CD14-positive monocyte (primary cell): Measurements from ENCODE around the gene PPP1R12B. TPM values are rescaled to one million over a fixed set of nuclear protein-coding genes. Genes with fewer than 3 reads are reported as not detected.

Experiments
- DNase-seq, 3 donors: peaks; one replicate each; pipeline ENCODE4 v3.0.0-alpha.2; 2011 to 2022
- H2AFZ ChIP-seq: 2 replicates; pipeline ENCODE4 v1.6.0; 2012; ENCODE audit warnings: mild to moderate bottlenecking, low read depth, low read length, inconsistent platforms; ENCODE audit not compliant: insufficient read depth, poor library complexity, severe bottlenecking
- H3K27ac ChIP-seq, 2 donors: 1 replicate in 1 of 2; 2 replicates in 1 of 2; pipeline ENCODE4 v1.5.1; 2012 to 2013; ENCODE audit warnings: low read length in 2 of 2, control low read depth in 1 of 2, inconsistent platforms in 1 of 2, low read depth in 1 of 2, mild to moderate bottlenecking in 1 of 2
- H3K27me3 ChIP-seq, 2 donors: one replicate each; pipeline versions ENCODE4 v1.6.0 to v1.6.1; 2011 to 2013; ENCODE audit warnings: low read length in 2 of 2; ENCODE audit not compliant: control insufficient read depth in 2 of 2, insufficient read depth in 2 of 2
- H3K36me3 ChIP-seq, 2 donors: replicated peaks in 1 of 2; 1 replicate in 1 of 2; 2 replicates in 1 of 2; pipeline versions ENCODE4 v1.5.1 to v1.6.1; 2012 to 2013; ENCODE audit warnings: low read length in 2 of 2, control low read depth in 1 of 2, inconsistent platforms in 1 of 2, mild to moderate bottlenecking in 1 of 2; ENCODE audit not compliant: insufficient read depth in 2 of 2, control insufficient read depth in 1 of 2
- H3K4me1 ChIP-seq, 2 donors: 1 replicate in 1 of 2; 2 replicates in 1 of 2; pipeline versions ENCODE4 v1.5.1 to v1.6.1; 2012 to 2013; ENCODE audit warnings: low read length in 2 of 2, control low read depth in 1 of 2, inconsistent platforms in 1 of 2, mild to moderate bottlenecking in 1 of 2, moderate library complexity in 1 of 2; ENCODE audit not compliant: insufficient read depth in 2 of 2, control insufficient read depth in 1 of 2
- H3K4me2 ChIP-seq: replicated peaks from 2 replicates; pipeline ENCODE3; 2012; ENCODE audit warnings: low read length, moderate library complexity, mild to moderate bottlenecking; ENCODE audit not compliant: poor library complexity, severe bottlenecking; ENCODE audit errors: extremely low read depth
- H3K4me3 ChIP-seq, 3 experiments: fragments of 200-600 bp in 1 of 3; sonication (generic) in 1 of 3; replicated peaks in 1 of 3; 1 replicate in 2 of 3; 2 replicates in 1 of 3; pipeline ENCODE4 v1.5.1; 2011 to 2013; ENCODE audit warnings: low read length in 3 of 3, mild to moderate bottlenecking in 3 of 3, control low read depth in 2 of 3, low read depth in 2 of 3, inconsistent platforms in 1 of 3, moderate library complexity in 1 of 3
- H3K79me2 ChIP-seq: 2 replicates; pipeline ENCODE4 v1.6.0; 2012; ENCODE audit warnings: mild to moderate bottlenecking, control low read depth, inconsistent platforms, low read length, moderate library complexity; ENCODE audit not compliant: insufficient read depth
- H3K9ac ChIP-seq: 2 replicates; pipeline ENCODE4 v1.6.0; 2017; ENCODE audit warnings: low read length, mild to moderate bottlenecking; ENCODE audit not compliant: insufficient read depth, poor library complexity, severe bottlenecking
- H3K9me3 ChIP-seq, 2 donors: replicated peaks in 1 of 2; 1 replicate in 1 of 2; 2 replicates in 1 of 2; pipeline versions ENCODE4 v1.5.1 to v1.6.1; 2012 to 2013; ENCODE audit warnings: low read length in 2 of 2, control low read depth in 1 of 2; ENCODE audit not compliant: control insufficient read depth in 1 of 2, insufficient read depth in 1 of 2
- H4K20me1 ChIP-seq: 2 replicates; pipeline ENCODE4 v1.6.0; 2012; ENCODE audit warnings: mild to moderate bottlenecking, low read length, control low read depth, moderate library complexity; ENCODE audit not compliant: insufficient read depth
- H3K27ac Mint-ChIP-seq, 7 donors: one replicate each; pipeline ENCODE4 v1.8.0; 2020; ENCODE audit warnings: mild to moderate bottlenecking in 7 of 7, mixed read lengths in 7 of 7, moderate library complexity in 6 of 7, inconsistent platforms in 2 of 7
- H3K27me3 Mint-ChIP-seq, 3 donors: one replicate each; pipeline ENCODE4 v1.8.0; 2021 to 2022; ENCODE audit warnings: low read depth in 3 of 3, mild to moderate bottlenecking in 3 of 3, mixed read lengths in 3 of 3, moderate library complexity in 3 of 3, inconsistent platforms in 1 of 3
- H3K36me3 Mint-ChIP-seq, 2 donors: one replicate each; pipeline ENCODE4 v1.8.0; 2020; ENCODE audit warnings: mixed read lengths in 2 of 2, inconsistent platforms in 1 of 2, mild to moderate bottlenecking in 1 of 2
- H3K4me1 Mint-ChIP-seq: one replicate; pipeline ENCODE4 v1.8.0; 2020; ENCODE audit warnings: mild to moderate bottlenecking, mixed read lengths
- H3K4me3 Mint-ChIP-seq, 2 donors: one replicate each; pipeline ENCODE4 v1.8.0; 2020; ENCODE audit warnings: mild to moderate bottlenecking in 2 of 2, mixed read lengths in 2 of 2, moderate library complexity in 1 of 2
- H3K9me3 Mint-ChIP-seq, 7 donors: one replicate each; pipeline ENCODE4 v1.8.0; 2020 to 2022; ENCODE audit warnings: mixed read lengths in 7 of 7, mild to moderate bottlenecking in 6 of 7, moderate library complexity in 6 of 7, inconsistent platforms in 2 of 7
- WGBS: methylation state at CpG from one replicate; pipeline ENCODE4 v1.1.5; 2013; ENCODE audit warnings: missing lambda C conversion rate; ENCODE audit not compliant: insufficient coverage; 5-methylcytosine and 5-hydroxymethylcytosine counted together
- intact Hi-C, 2 donors: fragments of 100-400 bp; cut with micrococcal nuclease; formaldehyde crosslinking; loops; one replicate each; pipeline versions ENCODE4 v1.15.0 to v1.15.1; 2023
- polyA plus RNA-seq, 3 donors: library from polyadenylated mRNA; depleted of rRNA in 1 of 3; unstranded in 2 of 3; stranded (reverse) in 1 of 3; fragments of 300-500 nt in 2 of 3; fragments of >200 nt in 1 of 3; fragmentation: Illumina TruSeq in 2 of 3; gene quantifications; 1 replicate in 2 of 3; 2 replicates in 1 of 3; pipeline ENCODE4 v1.2.3, GENCODE V29; 2012 to 2021
- TF ChIP-seq, protein P1 (sequence below): fragments of 200-600 bp; IDR thresholded peaks from one replicate; pipeline ENCODE4 v1.8.0; 2022; ENCODE audit warnings: antibody characterized with exemption, mild to moderate bottlenecking

PPP1R12B gene
- polyA plus RNA-seq, 3 donors: 1.3 to 12.2 (median 1.7) TPM

DNA sequence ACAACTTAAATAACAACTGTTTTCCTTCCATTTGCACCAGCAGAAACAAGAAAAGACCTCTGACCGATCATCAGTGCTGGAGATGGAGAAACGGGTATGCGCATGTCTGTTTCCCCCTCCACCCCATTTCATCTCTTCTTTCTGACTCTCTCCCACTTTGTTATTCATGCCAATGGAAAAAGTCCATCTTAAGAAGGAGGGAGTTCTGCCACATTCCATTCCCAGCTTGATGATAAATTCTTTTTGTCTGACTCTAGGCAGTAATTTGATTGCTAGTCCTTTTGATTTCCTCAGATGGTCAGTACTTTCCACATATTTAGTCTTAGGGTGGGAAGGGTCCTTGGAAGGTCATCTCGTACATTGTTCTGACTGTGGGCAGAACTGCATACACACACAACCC is 219.2 kb downstream of the PPP1R12B start:
- H3K4me1 ChIP-seq: no peaks in the 10 kb centered on the region
- H3K79me2 ChIP-seq: no peaks in the 10 kb centered on the region
- Mint-ChIP-seq H3K4me1 (no peaks in the 10 kb centered on the region), H3K9me3 (peaks cover 0 to 2% (median 0%) of the 10 kb centered on the region in 7 donors), H3K36me3 (peaks cover 83 to 85% of the 10 kb centered on the region in 2 donors), H3K4me3 (no peak overlapping the region), H3K27me3 (peaks cover 4 to 26% (median 12%) of the 10 kb centered on the region in 3 donors), H3K27ac (no peak overlapping the region)
- no peaks in the 10 kb centered on the region for H3K9me3 ChIP-seq
- no peak overlapping the region for H2AFZ ChIP-seq
- H4K20me1 ChIP-seq: peaks cover 19% of the 10 kb centered on the region
- H3K27me3 ChIP-seq: peaks cover 0 to 3% of the 10 kb centered on the region in 2 donors
- H3K4me3 ChIP-seq: no peak overlapping the region
- DNase-seq: no peak
- TF ChIP-seq, protein P1, sequence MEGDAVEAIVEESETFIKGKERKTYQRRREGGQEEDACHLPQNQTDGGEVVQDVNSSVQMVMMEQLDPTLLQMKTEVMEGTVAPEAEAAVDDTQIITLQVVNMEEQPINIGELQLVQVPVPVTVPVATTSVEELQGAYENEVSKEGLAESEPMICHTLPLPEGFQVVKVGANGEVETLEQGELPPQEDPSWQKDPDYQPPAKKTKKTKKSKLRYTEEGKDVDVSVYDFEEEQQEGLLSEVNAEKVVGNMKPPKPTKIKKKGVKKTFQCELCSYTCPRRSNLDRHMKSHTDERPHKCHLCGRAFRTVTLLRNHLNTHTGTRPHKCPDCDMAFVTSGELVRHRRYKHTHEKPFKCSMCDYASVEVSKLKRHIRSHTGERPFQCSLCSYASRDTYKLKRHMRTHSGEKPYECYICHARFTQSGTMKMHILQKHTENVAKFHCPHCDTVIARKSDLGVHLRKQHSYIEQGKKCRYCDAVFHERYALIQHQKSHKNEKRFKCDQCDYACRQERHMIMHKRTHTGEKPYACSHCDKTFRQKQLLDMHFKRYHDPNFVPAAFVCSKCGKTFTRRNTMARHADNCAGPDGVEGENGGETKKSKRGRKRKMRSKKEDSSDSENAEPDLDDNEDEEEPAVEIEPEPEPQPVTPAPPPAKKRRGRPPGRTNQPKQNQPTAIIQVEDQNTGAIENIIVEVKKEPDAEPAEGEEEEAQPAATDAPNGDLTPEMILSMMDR: no peak
- no peak overlapping the region for H3K27ac ChIP-seq
- intact Hi-C loops: loop anchor here in 1 of 2 donors (10.0 kb wide), 1 partner anchor 53 kb away; no protein-coding TSS in a partner anchor
- H3K9ac ChIP-seq: no peak overlapping the region
- no CpG with 5 or more reads among the region's 4 CpGs for whole genome bisulfite sequencing
- peaks cover 7 to 93% of the 10 kb centered on the region in 2 donors for H3K36me3 ChIP-seq
- H3K4me2 ChIP-seq: no peak overlapping the region

DNA sequence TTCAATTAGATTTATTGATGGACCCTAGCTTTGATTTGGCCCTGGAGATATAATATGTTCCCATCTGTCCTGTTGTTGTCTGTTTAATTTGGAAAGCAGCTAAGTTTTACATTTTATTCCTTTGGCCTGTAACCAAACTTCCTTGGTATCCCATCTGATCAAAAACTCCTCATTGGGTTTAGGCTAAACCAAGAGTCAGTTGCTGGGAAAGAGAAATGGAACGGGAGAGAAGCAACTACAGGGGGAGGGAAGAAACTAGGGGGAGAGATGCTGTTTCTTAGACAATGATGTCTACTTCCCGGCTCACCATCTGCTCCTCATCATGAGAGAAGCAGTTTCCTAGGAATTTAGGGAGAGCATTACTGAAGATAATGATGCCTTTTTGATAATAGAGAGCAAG is 219.9 kb downstream of the PPP1R12B start:
- WGBS: no CpG with 5 or more reads among the region's 2 CpGs
- Histone ChIP-seq H2AFZ (no peak overlapping the region), H3K27ac (no peak overlapping the region), H3K36me3 (peaks cover 4 to 93% of the 10 kb centered on the region in 2 donors), H3K79me2 (no peaks in the 10 kb centered on the region), H3K9me3 (no peaks in the 10 kb centered on the region), H3K4me3 (no peak overlapping the region), H3K27me3 (peaks cover 3 to 4% of the 10 kb centered on the region in 2 donors), H3K4me2 (no peak overlapping the region), H3K9ac (no peak overlapping the region), H4K20me1 (peaks cover 19% of the 10 kb centered on the region), H3K4me1 (no peaks in the 10 kb centered on the region)
- peaks cover 83 to 85% of the 10 kb centered on the region in 2 donors for H3K36me3 Mint-ChIP-seq
- DNase-seq: no peak
- H3K4me1 Mint-ChIP-seq: no peaks in the 10 kb centered on the region
- intact Hi-C loops: loop anchor here in 1 of 2 donors (10.0 kb wide), 1 partner anchor 54 kb away; no protein-coding TSS in a partner anchor
- H3K4me3 Mint-ChIP-seq: no peak overlapping the region
- TF ChIP-seq, protein P1: no peak
- peaks cover 3 to 30% (median 13%) of the 10 kb centered on the region in 3 donors for H3K27me3 Mint-ChIP-seq
- no peak overlapping the region for H3K27ac Mint-ChIP-seq
- peaks cover 0 to 2% (median 0%) of the 10 kb centered on the region in 7 donors for H3K9me3 Mint-ChIP-seq
